Stromal cell of bone marrow (primary cell): Measurements from ENCODE around the gene TMIGD3.
"Not testable (repeated sequence)": the region's sequence is repeated elsewhere in the genome, so short reads cannot be mapped to it uniquely, and the experiment has no call there.

ENCODE experiments used
- DNase-seq: peaks from one replicate; pipeline ENCODE4 v3.0.0-alpha.2; 2012; ENCODE audit warnings: low read depth

Gene TMIGD3

DNA sequence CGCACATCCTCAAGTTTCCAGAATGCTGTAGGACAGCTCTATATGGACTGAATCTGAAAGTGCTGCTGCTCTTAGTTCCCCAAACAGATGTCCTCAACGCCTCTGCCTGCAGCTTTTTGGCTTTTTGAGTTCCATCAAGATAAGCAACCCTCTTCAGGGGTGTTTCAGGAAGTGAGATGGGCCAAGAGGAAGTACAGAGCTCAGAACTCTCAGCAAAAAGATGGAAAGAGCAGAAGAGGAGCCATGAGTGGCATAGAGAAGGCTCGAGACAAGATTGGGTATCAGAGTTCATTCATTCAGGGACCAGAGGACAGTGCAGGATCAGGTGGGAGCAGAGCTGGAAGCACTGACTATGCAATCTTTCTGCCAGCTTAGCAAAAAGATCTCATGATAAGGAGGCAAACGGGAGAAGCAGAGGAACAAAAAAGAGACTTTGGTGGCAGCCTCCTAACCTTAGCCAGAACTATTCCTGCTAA, at the start of gene TMIGD3, which contains the start of gene ADORA3:
Gene TMIGD3, minus strand, starts transcription at position 49 of the 476 bp plus-strand sequence. CDS start 279 bp downstream, outside the sequence.
Gene ADORA3, minus strand, starts transcription at position 49 of the 476 bp plus-strand sequence. CDS start 279 bp downstream, outside the sequence.
- DNase-seq, result no peak

DNA sequence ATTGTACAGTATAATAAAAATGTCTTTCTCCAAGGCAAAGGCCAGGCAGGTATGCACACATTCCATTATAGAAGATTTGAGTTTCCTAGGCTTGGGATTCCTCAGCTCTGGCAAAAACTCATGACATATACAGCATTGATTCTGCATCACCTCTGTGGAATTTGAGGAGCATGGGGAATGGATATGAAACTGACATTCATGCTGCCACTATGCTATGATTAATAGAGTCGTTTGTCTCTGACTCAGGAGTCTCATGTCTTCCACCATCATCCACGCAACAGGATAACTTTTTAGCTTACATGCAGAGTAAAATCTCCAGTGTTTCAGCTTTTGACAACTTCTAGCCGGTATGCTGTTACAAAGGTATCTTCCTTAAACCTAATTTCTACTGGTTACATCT, 49.8 kb upstream of the TMIGD3 start:
- DNase-seq, result peak; percentile 64

DNA sequence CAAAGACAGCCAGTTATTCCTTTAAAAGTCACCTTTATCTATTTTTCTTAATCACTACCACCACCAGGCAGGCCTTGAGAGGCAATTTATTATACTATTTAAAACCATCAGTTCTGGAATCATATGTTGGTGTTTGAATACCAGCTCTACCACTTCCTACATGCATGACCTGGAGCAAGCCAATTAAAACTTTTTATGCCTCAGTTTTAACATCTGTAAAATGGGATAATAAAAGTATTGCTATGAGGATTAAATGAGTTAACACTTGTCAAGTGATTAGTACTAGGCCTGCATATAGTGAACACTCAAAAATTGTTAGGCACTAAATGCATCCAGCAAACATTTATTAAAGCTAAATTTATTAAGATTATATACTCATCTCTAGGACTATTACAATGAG, 49.2 kb upstream of the TMIGD3 start:
- no peak for DNase-seq

DNA sequence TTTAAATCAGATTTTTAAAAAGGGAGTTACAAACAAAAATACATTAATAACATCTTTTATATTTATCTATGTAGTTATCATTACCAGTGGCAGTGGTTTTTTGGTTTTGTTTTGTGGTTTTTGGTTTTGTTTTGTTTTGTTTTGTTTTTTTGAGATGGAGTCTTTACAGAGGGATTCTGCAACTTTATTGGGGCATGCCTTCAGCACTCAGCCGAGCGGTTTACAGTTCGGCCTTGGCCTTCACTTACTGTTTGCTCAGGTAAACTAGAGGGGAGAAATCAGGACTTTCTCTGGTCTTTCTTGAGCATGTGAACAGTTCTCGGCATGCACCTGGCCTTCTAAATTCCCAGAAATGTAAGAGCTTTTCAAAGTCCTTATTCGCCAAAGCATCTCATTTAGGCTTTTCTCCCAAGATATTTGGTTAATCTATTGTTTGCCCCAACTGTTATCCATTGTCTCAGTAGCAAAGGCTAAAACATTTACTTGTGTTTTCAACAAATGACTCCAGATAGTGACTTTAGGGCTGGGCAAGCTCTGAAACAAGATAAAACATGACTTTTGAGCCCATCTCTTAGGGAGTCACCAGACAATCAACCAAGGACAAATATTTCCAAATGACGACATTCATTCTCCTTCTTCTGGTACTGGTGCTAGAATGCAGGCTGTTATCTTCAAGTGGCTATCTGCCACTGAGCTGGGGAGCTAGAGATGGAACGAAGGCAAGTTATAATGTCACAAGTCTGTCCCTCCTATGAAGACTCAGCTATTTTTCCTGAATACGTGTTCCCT, 48.4 kb upstream of the TMIGD3 start:
- no peak for DNase-seq

DNA sequence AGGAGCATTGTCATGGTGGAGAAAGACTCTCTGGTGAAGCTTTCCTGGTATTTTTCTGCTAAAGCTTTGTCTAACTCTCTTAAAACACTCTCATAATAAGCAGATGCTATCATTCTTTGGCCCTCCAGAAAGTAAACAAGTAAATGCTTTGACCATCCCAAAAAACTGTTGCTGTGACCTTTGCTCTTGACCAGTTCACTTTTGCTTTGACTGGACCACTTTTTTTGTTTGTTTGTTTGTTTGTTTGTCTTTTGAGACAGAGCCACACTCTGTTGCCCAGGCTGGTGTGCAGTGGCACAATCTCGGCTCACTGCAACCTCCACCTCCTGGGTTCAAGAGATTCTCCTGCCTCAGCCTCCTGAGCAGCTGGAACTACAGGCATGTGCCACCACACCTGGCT, 44.4 kb upstream of the TMIGD3 start:
- DNase-seq, result not testable (repeated sequence)

DNA sequence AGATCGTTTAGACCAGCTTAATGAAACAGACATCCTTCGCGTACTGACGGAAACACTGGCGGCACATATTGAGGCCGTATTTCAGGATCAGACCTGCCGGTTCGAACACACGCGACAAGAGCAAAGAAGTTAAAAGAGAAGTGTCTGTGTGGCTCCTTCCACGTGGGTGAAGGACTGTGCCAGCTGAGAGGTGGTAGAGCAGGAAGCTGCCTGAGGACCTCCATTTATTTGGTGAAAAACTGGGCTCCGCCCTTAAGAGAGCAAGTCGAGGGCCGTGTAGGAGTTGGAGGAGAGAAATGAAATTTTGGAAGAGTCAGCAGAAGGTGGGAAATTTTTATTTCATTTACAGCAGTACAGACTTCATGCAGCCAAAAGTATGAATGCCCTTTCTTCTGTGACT, 38.8 kb upstream of the TMIGD3 start:
- DNase-seq, result no peak

DNA sequence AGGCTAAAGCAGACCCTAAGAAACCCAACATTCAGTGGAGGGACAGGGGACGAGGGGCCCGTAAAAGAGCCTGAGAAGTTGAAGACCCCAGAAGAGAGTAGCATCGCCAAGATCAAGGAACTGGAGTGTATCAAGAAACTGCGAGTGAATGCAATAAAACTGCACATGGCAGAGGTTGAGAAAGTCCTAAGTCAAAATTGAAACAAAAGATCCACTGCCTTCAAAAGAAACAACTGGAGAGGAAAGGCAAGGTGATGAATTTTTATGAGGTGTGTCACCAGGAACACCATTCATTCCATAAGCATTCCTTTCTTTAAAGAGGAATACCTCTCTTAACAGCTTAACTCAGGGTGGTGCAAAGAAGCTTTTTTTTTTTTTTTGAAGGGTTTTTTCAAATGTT, 38.3 kb upstream of the TMIGD3 start:
- no peak for DNase-seq

DNA sequence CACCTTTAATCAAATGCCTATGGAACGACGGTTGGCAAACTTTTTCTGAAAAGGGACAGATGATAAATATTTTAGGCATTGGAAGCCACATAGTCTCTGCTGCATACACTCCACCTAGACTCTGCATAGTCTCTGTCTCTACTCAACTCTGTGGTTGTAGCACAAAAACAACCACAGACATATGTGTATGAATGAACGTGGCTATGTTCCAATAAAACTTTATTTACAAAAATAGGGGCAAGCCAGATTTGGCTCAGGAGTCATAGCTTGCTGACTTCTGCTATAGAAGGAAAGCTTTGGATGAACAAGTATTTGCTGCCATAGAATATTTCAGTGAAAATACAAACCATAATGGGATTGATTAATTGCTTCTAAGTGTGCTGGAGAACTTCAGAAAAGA, 37.5 kb upstream of the TMIGD3 start:
- DNase-seq, result no peak

DNA sequence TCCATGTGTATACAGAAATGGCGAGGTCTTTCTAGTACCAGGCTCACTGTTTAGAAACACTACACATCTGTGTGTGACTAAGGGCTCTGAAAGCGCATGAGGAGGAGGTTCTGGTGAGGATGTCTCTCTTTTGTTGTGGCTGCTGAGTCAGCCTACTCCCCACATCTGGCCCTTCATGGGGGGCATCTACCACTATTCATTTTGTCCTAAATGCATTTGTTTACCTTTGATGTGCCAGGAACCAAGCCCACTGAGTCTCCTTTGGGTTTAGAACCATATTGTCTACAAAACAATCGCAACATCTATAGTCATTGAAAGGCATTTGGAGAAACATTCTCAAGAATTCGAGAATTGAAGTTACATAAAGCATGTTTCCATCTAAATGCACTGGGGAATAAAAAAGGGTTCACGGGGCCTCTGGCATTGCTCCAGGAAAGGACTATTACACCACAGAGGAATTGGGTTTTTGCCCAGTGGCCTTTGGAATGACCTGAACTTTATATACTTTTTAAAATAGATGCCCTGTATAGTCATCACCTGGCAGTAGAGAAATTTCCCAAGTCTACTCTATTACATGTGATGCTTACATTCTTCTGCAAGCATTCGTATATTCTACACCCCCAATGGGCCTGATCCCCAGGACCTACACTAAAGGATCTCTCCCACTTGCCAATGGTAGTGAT, 35.1 kb upstream of the TMIGD3 start:
- no peak for DNase-seq

DNA sequence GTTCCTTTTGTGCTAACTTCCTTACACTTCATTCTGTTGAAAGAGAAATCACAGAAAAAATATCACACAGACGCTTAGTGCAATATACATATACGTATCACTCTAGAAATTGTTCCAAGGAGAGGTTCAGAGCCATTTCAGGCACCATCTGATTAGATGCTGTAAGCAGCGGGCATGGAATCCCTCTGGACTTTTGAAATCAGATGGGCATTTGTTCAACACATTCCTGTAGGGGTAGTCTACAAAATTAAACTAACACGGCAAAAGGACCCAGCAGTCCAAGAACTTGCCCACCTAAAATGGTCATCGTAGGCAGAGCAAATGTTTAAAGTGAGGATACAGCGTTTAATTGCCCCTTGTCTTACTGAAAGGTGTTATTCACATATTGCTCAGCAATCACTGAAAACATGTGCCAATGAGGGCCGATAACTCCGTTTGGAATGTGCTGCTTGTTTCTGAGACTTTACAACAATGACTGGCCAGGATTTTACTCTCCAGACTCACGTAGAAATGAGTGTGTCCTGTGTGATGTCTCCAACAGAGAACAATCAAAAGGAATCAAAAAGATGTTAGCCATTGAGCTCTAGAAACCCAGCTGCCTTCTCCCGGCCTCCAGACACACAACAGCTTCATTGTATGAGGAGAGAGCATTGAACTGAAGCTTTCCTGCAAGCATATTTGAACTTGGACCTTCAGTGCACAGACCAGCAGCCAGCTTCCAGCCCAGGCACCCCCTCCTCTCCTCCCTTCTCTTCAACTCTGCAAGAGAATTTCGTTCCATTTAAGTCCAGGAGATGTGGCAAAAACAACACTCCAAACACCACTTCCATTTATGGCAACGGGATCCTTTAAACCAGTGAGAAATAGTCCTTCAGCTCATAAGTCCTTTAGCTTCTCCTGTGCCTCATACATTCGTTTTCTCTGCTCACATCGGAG, 32.1 kb upstream of the TMIGD3 start:
- no peak for DNase-seq

DNA sequence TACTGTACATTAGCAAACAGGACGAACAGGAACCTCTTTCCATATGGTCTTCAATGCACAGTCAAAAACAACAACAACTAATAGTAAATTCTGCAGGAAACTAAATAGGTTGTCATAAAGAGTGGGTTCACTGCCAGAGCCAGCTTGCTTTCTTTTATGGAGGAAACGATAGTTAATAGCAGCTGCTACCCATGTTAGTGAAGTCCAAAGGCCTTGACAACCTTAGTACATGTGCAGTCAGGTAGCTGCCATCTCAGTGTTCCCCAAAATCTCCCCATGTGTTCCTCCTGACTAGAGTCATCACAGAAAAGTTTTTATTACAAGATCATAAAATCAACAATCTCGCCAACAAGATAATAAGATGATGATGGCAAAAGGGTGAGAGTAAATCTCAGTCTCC, 16.6 kb upstream of the TMIGD3 start:
- no peak for DNase-seq

DNA sequence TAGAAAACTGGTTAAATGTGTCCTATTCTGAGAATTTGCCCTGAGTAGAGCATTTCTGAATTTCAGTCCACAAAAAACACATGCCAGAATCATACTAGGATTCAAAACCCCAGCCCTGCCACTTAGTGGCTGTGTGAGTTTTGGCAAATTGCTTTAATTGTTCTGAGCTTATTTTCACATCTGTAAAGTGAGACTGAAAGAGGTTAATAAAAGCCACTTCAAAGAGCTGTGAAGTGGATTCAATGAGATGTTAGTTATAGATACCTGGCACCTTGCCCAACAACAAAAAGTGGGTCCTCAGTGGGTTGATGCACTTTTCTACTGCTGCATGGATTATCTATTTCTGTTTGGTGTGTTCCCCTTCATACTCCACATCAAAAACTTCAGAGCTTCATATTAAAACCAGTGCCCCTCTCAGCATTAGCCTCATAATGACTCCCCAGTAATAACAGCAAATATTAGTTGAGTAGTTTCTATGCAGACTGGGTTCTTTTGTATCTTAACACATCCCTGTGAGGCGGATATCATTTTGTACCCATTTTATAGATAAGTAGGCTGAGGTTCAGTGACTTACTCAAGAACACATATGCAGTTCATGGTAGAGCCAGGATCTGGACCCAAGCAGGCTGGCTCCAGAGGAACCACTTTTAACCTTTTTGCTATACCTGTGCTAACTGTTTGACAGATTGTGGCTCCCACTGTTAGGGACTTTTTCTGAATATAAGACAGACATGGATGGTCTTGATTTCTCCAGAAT, 14.2 kb upstream of the TMIGD3 start:
- DNase-seq, result no peak

DNA sequence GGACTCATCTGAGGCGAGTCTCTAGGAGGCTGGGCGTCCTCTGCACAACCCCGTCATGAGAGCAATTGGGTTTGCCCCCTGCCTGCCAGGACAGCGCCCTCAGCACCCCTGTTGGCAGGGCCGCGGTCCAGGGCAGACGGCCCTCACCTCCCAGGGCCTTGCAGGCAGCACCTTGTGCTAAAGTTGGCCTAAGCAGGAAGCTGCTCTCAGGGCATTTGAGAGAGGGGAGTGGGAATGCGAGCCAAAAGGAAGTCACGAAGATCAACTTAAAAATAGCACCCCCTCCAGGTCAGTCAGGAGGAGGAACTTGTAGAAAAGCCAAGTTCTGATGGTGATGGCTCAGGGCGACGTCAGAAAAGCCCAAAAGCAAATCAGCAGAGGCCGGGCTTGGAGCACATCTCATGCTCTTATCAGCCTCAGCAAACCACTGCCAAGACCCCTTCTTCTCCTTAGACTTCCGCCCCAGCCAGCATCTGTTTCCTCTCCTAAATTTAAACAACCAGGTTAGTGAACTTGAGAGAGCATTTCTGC, 12.6 kb upstream of the TMIGD3 start:
- DNase-seq, result no peak

DNA sequence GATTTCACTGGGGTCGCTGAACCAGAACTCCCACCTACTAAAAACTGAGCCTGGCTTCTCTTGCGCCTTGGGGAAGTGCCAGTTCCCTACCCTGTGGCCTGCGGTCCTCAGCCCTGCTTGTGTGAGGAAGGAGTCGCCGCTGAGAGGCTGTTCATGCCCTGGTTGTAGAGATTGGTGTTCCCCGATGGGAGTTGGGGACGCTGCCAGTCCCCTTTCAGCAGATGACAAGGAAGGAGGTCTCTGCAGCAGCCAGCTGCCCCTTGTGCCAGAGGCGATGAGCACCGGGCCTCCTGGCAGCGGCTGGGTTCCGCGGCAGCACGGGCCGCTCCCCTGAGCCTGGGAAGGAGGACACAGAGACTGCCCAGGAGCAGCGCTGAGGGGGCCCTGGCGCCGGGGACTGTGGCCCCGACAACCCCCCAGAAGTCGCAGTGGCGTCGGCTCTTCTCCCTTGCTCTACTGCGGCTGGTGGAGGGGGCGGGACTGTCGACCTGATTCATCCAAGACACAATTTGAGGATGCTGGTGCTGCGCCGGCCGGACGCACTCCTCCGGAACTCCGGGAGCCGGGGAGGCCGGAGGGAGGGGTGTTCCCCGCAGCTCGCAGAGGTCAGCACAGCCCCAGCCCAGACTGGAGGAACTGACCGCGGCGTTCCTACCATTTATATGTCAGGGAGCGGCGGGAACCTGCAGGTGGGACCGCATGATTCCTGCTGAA, 12.0 kb upstream of the TMIGD3 start:
- DNase-seq, result no peak

DNA sequence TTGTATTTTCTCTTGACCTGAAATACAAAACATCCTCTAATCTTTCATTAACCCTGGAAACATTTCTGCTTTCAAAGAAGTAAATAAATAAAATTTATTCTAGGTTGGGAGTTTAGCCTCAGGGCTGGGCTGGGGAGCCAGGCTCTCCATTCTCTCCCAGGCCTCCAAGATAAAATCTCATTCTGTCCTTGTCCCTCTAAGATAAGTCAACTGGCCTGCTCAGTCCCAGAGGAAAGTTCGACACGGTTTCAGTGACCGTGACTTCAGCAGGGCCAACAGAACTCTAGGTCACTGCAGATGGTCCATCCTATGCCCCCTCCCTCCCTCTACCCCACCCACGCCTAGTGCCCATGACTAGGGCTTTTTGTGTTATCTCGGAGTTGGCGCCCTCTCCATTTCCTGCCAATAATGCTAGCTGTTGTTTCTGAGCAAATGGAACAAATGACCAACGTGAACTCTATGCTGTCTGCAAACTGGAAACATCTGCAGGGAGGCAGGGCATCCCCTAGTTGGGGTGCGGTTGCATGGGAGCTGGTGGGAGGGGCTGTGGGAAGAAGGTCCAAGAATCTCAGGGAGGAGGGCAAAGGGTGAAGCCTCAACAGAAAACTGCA, 10.1 kb upstream of the TMIGD3 start:
- no peak for DNase-seq

DNA sequence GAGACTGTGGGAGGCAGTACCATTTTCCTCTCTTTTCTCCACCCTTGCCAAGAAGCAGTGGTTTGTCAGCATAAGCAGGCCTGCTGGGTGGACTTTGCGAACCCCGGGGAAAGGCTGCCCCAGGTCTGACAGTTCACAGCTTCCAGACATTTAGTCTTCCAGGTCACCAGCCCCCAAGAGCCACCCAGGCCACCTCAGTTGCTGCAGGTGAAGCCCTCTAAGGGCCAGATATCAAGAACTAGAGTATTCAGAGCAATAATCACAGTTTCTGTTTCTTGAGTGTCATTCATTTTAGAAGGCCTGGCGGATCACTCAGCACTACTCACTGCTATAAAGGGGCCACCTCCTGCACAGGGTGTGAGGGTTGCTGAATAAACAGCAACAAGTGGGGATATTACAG, 9.5 kb upstream of the TMIGD3 start:
- no peak for DNase-seq

DNA sequence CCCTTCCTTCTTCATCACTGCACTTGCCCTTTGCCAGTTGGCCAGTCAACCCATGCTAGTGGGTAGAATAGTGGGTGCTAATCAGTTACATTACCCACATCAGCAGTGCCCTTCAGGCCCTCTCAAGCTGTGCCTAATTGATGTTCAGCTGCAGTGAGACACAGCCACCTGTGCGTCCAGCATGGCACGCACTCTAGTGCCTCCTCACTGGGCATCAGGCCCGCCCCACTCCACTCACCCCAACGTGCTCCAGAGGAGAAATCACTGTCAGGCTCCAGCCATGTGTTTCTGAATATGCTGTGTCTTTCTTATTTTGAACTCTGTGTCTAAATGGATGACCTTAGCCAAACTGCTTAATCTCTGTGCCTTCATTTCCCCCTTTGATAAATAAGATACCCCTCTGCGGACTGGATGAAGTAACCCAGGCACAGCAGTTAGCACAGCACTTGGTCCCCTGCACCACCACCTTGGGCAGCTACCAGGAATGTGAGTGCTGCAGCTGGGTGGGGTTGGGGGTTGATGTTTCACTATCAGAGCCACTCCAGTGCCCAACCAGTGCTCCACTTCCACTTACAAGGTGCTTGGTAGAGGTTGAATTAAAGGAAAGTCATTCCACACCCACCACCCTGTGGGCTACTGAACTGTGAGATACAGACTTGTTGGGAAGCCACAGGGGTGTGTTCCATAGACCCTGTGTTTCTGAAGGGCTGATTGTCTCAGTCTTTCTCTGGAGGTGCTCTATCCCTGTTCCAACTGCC, 8.9 kb upstream of the TMIGD3 start:
- no peak for DNase-seq

DNA sequence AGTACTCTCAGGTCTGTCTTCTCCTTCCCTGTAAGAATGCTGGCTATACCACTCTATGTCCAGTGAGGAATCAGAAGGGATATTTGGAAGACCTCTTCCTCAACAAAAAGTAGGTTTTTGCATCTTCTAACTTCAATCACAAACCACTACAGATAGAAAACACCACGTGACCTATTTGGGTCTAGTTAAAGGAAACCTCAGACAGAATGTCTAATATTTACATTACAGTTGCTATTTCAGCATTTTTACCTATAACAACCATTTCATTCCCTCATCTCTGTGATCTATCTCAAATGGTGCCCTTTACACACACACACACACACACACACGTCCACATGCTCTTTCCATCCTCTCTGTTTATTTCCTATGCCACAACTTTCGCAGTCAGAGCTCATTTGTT, 7.9 kb upstream of the TMIGD3 start:
- no peak for DNase-seq

DNA sequence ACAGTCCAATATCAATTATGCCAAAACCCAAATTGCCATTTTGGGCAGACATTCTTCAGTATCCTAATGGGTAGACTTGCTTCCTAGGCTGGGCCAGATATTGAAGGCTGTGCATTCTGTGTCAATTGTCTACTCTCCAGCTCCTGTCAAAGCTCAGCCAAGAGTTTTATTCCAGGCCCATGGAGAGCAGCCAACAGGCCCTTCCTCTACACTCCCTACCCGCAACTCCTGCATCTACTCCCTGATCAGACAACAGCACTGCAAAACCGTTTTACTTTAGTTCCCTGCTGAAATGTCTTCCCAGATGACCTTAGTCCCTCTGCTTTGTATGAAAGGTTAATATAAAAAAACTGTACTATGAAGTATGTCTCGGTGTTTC, 6.6 kb upstream of the TMIGD3 start:
- DNase-seq, result no peak
